HG03095 (cell line): ENCODE results near the gene CRYBG1.

Source experiments
- ATAC-seq: cut with Tn5 transposase; IDR thresholded peaks from one replicate; pipeline ENCODE4 v1.9.1; 2021; ENCODE audit warnings: moderate library complexity; ENCODE audit not compliant: unreplicated experiment

Gene CRYBG1

GRCh38 chr6:106520711-106521401 is 160.3 kb downstream of the CRYBG1 start:
- peak; percentile 56 for ATAC-seq

GRCh38 chr6:106522562-106523250 is 162.2 kb downstream of the CRYBG1 start:
- no peak for ATAC-seq

- ATAC-seq, result peak; percentile 44
These were observed 164.8 kb downstream of the CRYBG1 start for GRCh38 chr6:106525107-106525881.

DNA sequence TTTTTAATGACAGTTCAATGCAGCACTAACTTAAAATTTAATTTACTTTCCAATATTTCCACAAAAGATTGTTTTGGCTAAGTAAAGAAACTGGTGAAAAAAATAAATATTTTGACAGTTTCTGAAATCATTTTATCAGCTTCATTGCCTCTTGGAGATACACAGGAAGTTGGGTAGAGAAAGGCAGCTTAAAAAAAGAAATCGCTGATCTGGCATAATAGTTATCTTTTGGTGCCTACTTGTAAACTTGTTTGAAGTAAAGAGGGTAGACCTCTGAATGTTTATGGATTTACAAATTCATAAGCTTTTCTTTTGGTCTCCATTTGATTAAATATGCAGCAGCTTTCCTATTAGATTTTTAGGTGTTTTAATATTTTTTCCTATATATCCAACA is 165.4 kb downstream of the CRYBG1 start:
- no peak for ATAC-seq

- no peak for ATAC-seq
These were observed 166.6 kb downstream of the CRYBG1 start for GRCh38 chr6:106527117-106527516.

GRCh38 chr6:106527979-106528378 is 167.5 kb downstream of the CRYBG1 start:
- no peak for ATAC-seq

DNA sequence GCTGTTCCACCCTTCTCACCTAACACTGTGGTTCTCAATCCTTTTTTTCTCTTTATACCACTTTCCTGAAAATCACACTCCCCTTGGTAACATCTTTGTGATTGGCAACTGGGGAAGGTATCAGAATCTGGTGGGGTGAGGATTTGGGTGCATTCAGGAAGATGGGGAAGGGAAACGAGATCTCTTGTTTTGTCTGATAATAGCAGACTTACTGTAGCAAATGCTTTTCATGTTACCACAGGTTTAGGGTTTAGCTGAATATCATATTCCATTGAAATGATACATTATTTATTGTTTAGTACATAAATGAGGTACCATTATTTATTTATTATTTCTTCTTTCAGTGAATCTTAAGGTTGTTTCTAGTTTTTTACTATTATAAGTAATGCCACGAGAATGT is 168.0 kb downstream of the CRYBG1 start:
- no peak for ATAC-seq

GRCh38 chr6:106529438-106529837 is 168.9 kb downstream of the CRYBG1 start:
- ATAC-seq, result no peak

DNA sequence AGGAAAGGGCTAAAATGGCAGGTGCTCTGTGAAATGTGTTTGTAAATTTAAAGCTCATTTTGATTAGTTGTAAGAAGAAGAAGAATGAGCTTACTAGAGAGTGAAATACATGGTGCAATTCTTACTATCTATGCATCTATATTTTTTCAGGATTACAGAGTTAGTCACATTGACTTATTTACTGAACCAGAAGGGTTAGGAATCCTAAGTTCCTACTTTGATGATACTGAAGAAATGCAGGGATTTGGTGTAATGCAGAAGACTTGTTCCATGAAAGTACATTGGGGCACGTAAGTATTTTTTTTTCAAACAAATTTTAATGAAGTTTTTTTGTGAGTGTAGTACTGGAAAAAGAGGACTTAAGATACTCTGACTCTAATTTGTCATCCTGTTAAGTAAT is 169.5 kb downstream of the CRYBG1 start:
- no peak for ATAC-seq

- no peak for ATAC-seq
These were observed 170.0 kb downstream of the CRYBG1 start for GRCh38 chr6:106530502-106530901.

- no peak for ATAC-seq
These were observed 172.5 kb downstream of the CRYBG1 start for GRCh38 chr6:106533054-106533453.

DNA sequence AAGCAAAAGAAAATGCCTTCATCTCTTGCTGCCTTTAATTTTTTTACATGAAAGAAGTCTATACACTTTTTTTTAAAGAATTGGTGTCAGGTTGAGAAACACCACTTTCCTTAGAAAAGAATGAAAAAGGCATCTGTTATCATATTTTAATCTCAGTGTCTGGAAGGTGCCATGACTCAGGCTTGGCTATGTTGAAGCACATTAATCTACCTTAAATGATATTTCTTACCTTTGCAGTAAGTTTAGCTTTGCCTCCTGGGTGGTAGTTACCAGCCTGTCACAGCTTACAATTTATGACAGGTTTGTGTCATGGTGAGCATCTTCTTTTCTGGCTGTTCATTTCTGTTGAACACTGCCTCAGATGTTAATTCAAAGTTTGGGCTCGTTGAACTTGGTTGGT is 173.5 kb downstream of the CRYBG1 start:
- ATAC-seq, result no peak

GRCh38 chr6:106534564-106534982 is 174.1 kb downstream of the CRYBG1 start:
- ATAC-seq, result no peak

DNA sequence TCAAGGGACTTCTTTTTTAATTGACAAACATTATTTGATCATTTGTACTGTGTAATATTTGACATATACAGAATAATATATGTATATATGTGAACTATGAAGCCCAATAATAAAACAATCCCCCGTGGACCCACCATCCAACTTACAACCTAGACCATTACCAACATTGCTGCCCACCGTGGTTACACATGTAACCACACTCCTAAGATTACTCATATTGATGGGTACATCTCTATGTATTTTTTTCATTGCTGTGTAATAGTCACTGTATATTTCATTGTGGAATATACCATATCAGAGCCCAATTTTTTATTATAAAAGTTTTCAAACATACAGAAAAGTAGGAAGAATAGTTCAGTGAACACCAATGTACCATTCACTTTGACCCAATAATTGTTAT is 174.5 kb downstream of the CRYBG1 start:
- ATAC-seq, result no peak

GRCh38 chr6:106536357-106536756 is 175.8 kb downstream of the CRYBG1 start:
- ATAC-seq, result no peak

DNA sequence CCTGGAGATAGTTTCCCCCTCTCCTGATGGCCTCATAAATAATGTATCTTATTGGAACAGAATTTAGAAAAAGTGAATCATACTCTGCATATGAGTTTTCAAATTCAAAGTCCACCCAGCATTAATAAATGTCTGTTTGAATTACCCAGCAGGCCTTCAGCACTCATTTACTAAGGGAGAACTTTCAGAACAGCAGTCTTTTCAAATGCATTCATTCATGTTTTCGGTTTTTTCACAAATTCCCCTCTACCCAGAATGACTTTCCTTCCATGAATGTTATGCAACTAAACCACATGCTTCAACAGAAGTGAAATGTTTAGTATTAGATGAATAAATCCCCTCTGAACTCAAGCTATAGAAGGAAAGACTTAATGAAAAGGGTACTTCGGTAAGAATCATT is 176.3 kb downstream of the CRYBG1 start:
- ATAC-seq, result no peak

GRCh38 chr6:106537662-106538061 is 177.1 kb downstream of the CRYBG1 start:
- no peak for ATAC-seq

DNA sequence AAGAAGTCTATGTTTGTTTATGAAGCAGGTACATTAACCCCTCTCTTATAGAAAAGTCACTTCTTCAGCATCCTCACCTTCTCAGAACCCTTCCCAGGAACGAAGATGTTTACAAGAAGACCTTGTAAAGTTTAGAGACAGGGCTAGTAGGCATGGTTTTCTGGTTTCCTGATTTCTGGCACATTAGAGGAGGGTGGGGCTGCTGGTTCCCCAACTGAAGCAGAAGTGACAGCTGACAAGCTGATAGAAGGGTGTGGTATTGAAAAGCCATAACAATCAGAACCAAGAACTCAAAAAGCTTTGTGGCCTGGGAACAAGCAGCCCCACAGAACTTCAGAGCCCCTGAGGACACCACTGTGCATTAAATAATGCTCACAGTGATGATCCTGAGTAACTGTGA is 177.6 kb downstream of the CRYBG1 start:
- ATAC-seq, result no peak

- ATAC-seq, result no peak
These were observed 179.4 kb downstream of the CRYBG1 start for GRCh38 chr6:106539936-106540335.

GRCh38 chr6:106540432-106540831 is 179.9 kb downstream of the CRYBG1 start:
- ATAC-seq, result no peak

- ATAC-seq, result no peak
These were observed 180.4 kb downstream of the CRYBG1 start for GRCh38 chr6:106540907-106541306.

DNA sequence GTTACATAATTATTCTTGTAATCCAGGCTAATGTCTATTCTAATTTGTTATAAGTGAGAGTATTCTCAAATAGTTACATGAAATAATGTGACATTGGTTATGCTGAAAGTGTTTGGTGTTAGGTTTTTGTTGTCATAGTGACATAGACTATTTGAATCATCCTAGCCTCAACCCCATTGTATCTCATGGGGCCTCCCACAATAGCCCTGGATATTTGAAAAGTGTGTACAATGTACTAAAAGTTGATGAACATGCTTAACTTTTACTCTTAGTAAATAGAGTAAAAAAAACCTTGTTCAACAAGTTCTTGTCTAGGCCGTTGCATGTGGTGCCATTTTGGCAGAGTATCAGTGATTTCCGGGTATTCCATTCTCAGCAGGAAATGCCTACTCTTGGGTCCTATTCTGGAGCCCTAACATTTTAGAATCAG is 185.8 kb downstream of the CRYBG1 start:
- no peak for ATAC-seq
